ENCODE measurements around the gene SBK2.

DNA sequence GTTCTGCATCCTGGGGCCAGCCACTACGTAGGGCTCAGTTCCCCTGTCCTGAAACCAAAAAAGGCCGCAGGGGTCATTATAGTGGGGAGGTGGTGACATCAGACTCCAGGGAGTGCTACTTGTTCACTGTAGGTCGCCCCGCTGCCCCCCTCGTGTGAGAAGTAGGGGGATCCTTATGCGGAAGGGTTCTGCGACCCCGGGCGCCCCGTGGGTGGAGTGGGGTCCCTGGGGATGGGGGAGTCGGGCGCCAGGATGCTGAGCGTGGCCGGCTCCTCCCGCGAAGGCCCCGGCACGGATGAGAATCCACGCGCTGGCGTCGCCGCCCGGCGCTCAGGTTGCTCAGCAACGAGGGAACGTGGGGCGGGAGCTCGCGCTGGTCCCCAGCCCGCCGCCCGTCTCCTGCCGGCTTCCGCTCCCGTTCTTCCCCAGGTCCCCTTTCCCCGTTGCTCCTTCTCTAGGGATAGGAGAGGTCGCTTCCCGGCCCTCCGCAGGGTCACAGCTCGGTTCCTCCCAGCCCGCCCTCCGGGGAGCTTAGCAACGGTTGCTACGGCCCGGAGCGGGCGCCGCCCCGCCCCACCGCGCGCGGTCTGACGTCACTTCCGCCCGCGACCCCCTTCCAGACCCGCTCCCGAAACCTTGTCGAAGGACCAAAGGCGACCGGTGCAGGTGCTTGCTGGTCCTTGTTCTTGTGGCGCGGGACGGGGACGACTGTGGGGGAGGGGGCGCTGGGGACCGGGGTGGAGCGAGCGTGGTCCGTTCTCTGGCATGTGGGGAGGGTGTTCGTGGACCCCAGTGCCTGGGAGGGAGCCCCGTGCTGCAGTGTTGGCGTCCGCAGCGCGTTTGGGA is 52.1 kb downstream of the SBK2 start, which contains the start of gene NAT14:
- TF ChIP-seq, protein P1, sequence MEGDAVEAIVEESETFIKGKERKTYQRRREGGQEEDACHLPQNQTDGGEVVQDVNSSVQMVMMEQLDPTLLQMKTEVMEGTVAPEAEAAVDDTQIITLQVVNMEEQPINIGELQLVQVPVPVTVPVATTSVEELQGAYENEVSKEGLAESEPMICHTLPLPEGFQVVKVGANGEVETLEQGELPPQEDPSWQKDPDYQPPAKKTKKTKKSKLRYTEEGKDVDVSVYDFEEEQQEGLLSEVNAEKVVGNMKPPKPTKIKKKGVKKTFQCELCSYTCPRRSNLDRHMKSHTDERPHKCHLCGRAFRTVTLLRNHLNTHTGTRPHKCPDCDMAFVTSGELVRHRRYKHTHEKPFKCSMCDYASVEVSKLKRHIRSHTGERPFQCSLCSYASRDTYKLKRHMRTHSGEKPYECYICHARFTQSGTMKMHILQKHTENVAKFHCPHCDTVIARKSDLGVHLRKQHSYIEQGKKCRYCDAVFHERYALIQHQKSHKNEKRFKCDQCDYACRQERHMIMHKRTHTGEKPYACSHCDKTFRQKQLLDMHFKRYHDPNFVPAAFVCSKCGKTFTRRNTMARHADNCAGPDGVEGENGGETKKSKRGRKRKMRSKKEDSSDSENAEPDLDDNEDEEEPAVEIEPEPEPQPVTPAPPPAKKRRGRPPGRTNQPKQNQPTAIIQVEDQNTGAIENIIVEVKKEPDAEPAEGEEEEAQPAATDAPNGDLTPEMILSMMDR (IDR thresholded peaks at IDR 0.05 in 4 of 5, conservative IDR thresholded peaks at IDR 0.05 in 1 of 5): no peak
- no peak for TF ChIP-seq POLR2A (IDR thresholded peaks at IDR 0.05)

Measured in gastrocnemius medialis (tissue), 4 donors.